EH (cell line): Measurements from ENCODE around the gene DNAH5.
A peak's percentile ranks its signal among the peaks of the same experiment; 100 is the strongest.
"Not testable (repeated sequence)": the region's sequence is repeated elsewhere in the genome, so short reads cannot be mapped to it uniquely, and the experiment has no call there.

Source experiments
- DNase-seq: peaks from one replicate; pipeline ENCODE4 v3.0.0-alpha.2; 2015; ENCODE audit warnings: low read depth

Gene DNAH5

GRCh38 chr5:13944560-13945199 lies at the start of gene DNAH5:
Gene DNAH5 (minus strand): TSS chr5:13944688. CDS start chr5:13944438, 250 bp downstream.
- peak; percentile 3 for DNase-seq

- no peak for DNase-seq
Observed at GRCh38 chr5:13993926-13994325, 49.4 kb upstream of the DNAH5 start.

DNA sequence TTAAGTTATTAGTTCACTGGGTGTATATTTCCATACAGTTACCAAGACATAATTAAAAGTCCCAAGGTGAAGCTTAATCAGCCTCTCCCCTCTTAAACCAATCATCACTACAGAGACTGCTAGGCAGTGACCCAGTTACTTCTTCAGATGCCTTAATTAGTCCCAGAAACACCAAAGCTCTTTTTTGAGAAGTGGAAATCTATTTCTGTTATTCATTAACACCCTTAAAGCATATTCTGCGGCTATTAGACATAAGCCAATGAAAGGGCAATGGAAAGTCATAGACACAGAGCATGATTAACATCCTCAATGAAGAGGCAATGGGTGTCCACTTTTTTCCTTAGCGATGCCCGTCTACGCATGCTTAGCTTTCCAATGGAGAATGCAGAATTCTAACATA lies 48.3 kb upstream of the DNAH5 start:
- no peak for DNase-seq

DNA sequence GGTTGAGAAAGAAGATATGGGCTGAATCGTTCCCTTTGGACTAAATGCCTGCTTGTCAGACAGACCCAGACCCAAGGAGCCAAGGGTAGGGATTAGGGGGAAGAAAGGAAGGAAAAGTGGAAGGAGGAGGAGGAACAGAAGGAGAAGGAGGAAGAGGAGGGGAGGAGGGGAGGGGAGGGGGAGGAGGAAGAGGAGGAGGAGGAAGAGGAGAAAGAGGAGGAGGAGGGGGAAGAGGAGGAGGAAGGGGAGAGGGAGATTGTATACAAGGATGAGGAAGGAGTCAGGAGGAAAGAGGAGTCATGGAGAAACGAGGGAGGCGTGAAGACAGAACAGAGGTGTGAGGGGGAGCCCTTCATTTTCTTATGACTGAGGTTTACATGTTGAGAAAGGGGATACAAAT lies 46.9 kb upstream of the DNAH5 start:
- DNase-seq: no peak

GRCh38 chr5:13990896-13991295 lies 46.4 kb upstream of the DNAH5 start:
- no peak for DNase-seq

- no peak for DNase-seq
Observed at GRCh38 chr5:13989832-13990231, 45.3 kb upstream of the DNAH5 start.

DNA sequence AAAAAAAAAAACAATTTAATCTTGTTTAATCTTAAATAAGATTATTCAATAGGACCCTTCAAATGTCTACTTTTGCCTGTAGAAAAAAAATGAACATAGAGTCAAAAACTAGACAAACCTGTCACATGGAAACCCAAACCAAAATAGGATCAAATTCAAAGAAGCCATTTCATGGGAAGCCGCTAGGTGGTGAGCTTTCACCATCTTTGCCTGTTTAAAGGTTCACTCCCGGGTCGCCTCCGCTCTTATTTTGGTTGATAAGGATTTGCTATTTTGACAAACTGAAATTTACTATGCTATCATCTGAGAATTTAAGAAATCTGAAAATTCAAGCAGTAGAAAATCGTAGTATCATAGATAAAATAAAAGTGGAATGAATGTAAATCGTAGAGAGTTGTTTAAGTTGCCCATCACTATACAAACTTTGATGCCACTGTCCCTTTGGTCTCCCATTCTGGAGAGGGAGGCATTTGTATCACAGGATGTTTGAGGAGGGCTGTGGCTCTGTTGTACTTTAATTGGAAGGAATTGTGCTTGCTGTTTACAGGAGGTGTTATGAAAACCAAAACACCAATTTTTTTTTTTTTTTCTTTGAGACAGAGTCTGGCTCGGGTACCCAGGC lies 43.5 kb upstream of the DNAH5 start:
- peak; percentile 79 for DNase-seq

- peak; percentile 96 for DNase-seq
Observed at GRCh38 chr5:13985731-13986418, 41.4 kb upstream of the DNAH5 start.

DNA sequence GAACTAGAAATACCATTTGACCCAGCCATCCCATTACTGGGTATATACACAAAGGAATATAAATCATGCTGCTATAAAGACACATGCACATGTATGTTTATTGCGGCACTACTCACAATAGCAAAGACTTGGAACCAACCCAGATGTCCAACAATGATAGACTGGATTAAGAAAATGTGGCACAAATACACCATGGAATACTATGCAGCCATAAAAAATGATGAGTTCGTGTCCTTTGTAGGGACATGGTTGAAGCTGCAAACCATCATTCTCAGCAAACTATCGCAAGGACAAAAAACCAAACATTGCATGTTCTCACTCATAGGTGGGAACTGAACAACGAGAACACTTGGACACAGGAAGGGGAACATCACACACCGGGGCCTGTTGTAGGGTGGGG lies 40.4 kb upstream of the DNAH5 start:
- not testable (repeated sequence) for DNase-seq

- DNase-seq: peak; percentile 64
Observed at GRCh38 chr5:13976867-13977830, 32.7 kb upstream of the DNAH5 start.

GRCh38 chr5:13976223-13976622 lies 31.7 kb upstream of the DNAH5 start:
- no peak for DNase-seq

- no peak for DNase-seq
Observed at GRCh38 chr5:13975246-13975645, 30.8 kb upstream of the DNAH5 start.

GRCh38 chr5:13973724-13974123 lies 29.2 kb upstream of the DNAH5 start:
- no peak for DNase-seq

DNA sequence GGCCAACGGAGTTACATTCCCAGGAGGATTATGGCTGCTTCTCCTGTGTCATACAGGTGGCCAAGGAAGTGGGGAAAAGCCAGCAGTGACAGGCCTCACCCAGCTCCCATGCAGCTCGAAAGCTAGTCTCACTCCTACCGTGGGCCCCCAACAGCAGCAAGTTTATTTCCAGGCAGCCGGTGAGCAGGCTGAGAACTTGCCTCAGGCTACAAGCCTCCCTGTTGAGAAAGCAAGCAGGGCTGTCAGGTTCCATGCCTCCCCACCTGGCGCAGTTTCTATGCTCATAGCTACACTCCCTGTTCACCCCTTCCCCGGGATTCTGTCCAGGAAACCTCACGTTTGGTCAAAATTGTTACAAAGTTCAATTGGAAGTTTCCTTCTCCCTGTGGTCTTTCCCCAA lies 27.5 kb upstream of the DNAH5 start:
- no peak for DNase-seq

DNA sequence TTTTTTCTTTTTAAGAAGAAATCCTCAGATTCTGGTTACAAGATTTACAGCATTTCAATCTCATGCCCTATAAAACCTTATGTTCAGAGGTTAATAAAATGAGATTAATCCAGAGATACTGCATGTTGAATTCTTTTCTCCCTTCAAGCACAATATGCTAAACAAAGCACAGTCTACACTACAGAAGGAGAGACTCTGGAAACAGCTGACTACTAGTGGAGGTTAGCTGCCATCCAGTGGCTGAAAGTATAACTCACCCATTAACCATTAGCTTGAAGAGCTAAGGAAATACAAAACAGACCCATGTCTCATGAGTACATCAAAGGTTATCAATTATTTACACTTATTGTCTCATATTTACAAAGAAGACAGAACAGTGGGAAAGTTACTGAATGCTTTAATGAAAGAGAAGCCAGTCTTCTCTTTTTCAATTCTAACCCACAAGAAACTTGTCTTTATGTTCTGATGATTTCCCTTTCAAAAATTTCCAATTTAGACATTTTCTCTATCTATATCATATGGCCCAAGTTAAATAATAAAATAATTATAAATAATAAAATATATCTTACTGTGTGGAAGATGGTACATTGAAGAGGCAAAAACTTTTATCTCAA lies 12.7 kb upstream of the DNAH5 start:
- DNase-seq: peak; percentile 62

DNA sequence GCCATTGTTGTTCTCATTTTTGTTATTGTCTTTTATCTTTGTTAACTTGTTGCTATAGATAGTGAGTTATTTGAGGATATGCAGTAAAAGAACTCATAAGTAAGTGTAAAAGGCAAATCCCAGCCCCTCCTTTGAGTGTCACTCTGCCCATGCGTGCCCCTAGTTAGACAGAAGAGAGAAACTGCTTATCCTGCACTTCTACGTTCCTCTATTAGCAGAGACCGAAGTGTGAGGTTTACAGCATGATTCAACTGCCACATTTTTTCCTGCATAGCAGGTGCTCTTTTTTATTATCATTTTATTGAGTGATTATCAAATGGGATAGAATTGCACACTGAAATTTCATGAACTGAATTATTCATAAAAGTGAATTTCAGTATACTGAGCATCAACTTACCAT lies 12.0 kb upstream of the DNAH5 start:
- DNase-seq: no peak

- peak; percentile 11 for DNase-seq
Observed at GRCh38 chr5:13955896-13956295, 11.4 kb upstream of the DNAH5 start.

DNA sequence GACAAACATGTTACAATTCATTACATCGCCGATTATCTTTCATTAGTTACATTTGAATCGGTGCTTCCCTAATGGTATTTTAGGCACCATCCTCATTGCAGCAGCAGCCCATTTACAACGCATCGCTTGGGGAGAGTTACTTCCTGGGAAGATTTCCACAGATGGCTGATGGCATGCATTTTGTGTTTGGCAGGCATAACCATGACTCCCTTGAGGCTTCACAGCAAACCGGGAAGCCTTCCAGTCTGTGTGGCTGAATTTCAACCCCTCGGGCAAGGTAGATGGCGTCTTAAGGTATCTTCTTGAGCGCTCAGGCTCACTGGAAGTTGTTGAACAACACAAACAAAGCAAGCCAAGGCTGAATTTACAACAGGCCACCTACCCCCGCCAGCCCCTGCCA lies 1.6 kb upstream of the DNAH5 start:
- peak; percentile 3 for DNase-seq

GRCh38 chr5:13945271-13945670 lies 783 bp upstream of the DNAH5 start:
- no peak for DNase-seq

GRCh38 chr5:13943676-13944075 lies 812 bp downstream of the DNAH5 start:
- no peak for DNase-seq

DNA sequence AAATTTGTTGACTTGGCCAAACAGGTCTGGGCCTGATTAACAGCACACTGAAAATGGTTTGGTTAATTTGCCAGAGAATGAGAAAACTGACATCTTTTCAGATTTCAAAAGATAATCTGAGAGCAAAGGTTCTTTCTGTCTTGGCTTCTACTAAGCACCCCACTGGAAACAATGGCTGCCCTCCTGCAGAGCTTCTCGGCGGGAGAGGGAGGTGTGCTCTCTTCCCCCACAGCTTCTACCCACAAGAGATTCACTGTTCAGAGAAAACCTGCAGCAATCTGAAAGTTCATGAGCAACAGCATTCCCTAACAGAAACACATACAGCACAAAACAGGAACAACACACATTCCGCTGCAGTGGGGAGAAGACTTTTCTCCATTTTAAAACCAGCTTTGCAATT lies 3.0 kb downstream of the DNAH5 start:
- no peak for DNase-seq

GRCh38 chr5:13939638-13940037 lies 4.8 kb downstream of the DNAH5 start:
- DNase-seq: no peak
